Muscle of leg (tissue), 11 donors: ENCODE results near the gene GORASP1. TPM values are rescaled to one million over a fixed set of nuclear protein-coding genes. Genes with fewer than 3 reads are reported as not detected.

Experiments used
- DNase-seq: peaks from one replicate; pipeline ENCODE4 v3.0.0; 2013
- H3K27ac ChIP-seq: one replicate; pipeline ENCODE4 v1.5.1; 2013; ENCODE audit warnings: mild to moderate bottlenecking, low read length, control low read depth
- H3K27me3 ChIP-seq: one replicate; pipeline ENCODE4 v1.6.1; 2013; ENCODE audit warnings: low read length; ENCODE audit not compliant: control insufficient read depth, insufficient read depth
- H3K36me3 ChIP-seq: one replicate; pipeline ENCODE4 v1.6.1; 2013; ENCODE audit warnings: low read length; ENCODE audit not compliant: control insufficient read depth, insufficient read depth
- H3K4me1 ChIP-seq: one replicate; pipeline ENCODE4 v1.6.1; 2013; ENCODE audit warnings: low read length; ENCODE audit not compliant: control insufficient read depth, insufficient read depth
- H3K4me3 ChIP-seq: one replicate; pipeline ENCODE4 v1.5.1; 2013; ENCODE audit warnings: low read length, control low read depth
- H3K9me3 ChIP-seq: replicated peaks from 2 replicates; pipeline ENCODE4 v1.6.1; 2013; ENCODE audit warnings: low read depth, low read length; ENCODE audit not compliant: control insufficient read depth
- WGBS: methylation state at CpG from one replicate; pipeline ENCODE4 v1.1.5; 2013; ENCODE audit warnings: missing lambda C conversion rate; ENCODE audit not compliant: insufficient coverage; 5-methylcytosine and 5-hydroxymethylcytosine counted together
- polyA plus RNA-seq, 8 donors: library from polyadenylated mRNA; unstranded; fragments of 120-200 nt; gene quantifications; one replicate each; pipeline versions ENCODE4 v1.2.1 to v1.2.3, GENCODE V29; 2013; ENCODE audit warnings: inconsistent platforms in 1 of 8, low replicate concordance in 1 of 8; ENCODE audit not compliant: insufficient read length in 8 of 8, insufficient read depth in 1 of 8
- total RNA-seq: library from RNA; stranded (reverse); fragments of 120-200 nt; gene quantifications from one replicate; pipeline ENCODE4 v1.2.4, GENCODE V29; 2013

The GORASP1 gene
- total and polyA plus RNA-seq, 9 donors, result 28.8 to 41.8 (median 34.5) TPM

- H3K4me1 ChIP-seq, result peaks cover 26% of the 10 kb centered on the region
Observed at GRCh38 chr3:39102504-39103323, 4.7 kb downstream of the GORASP1 start.

GRCh38 chr3:39101022-39101689 is 6.3 kb downstream of the GORASP1 start:
- DNase-seq, result no peak
- no peaks in the 10 kb centered on the region for H3K9me3 ChIP-seq
- no peak overlapping the region for H3K27ac ChIP-seq
- peaks cover 23% of the 10 kb centered on the region for H3K4me1 ChIP-seq
- no CpG with 5 or more reads among the region's 5 CpGs for WGBS
- H3K36me3 ChIP-seq, result peaks cover 54% of the 10 kb centered on the region
- H3K27me3 ChIP-seq, result no peaks in the 10 kb centered on the region
- no peak overlapping the region for H3K4me3 ChIP-seq

More at GRCh38 chr3:39102504-39103323, 4.7 kb downstream of the GORASP1 start:
- no peaks in the 10 kb centered on the region for H3K9me3 ChIP-seq
- WGBS, result 98% methylated on average over 6 of the region's 8 CpGs
- peaks cover 43% of the 10 kb centered on the region for H3K36me3 ChIP-seq
- no peak overlapping the region for H3K27ac ChIP-seq
- H3K4me3 ChIP-seq, result no peak overlapping the region
- no peaks in the 10 kb centered on the region for H3K27me3 ChIP-seq
- DNase-seq, result no peak

- WGBS, result 92% methylated on average over 7 of the region's 9 CpGs
- H3K4me1 ChIP-seq, result peaks cover 17% of the 10 kb centered on the region
- H3K27me3 ChIP-seq, result no peaks in the 10 kb centered on the region
- peaks cover 58% of the 10 kb centered on the region for H3K36me3 ChIP-seq
- H3K9me3 ChIP-seq, result no peaks in the 10 kb centered on the region
- no peak overlapping the region for H3K27ac ChIP-seq
- no peak overlapping the region for H3K4me3 ChIP-seq
- DNase-seq, result no peak
Observed at GRCh38 chr3:39100500-39100886, 6.9 kb downstream of the GORASP1 start.

- H3K4me3 ChIP-seq, result no peak overlapping the region
- H3K4me1 ChIP-seq, result peaks cover 12% of the 10 kb centered on the region
- WGBS, result no CpG with 5 or more reads among the region's 2 CpGs
- H3K27me3 ChIP-seq, result no peaks in the 10 kb centered on the region
- H3K9me3 ChIP-seq, result no peaks in the 10 kb centered on the region
- H3K36me3 ChIP-seq, result peaks cover 62% of the 10 kb centered on the region
- DNase-seq, result no peak
- H3K27ac ChIP-seq, result no peak overlapping the region
Observed at GRCh38 chr3:39099738-39100499, 7.5 kb downstream of the GORASP1 start.

- WGBS, result 88% methylated on average over 1 of the region's 1 CpG
- no peaks in the 10 kb centered on the region for H3K27me3 ChIP-seq
- no peak for DNase-seq
- no peak overlapping the region for H3K4me3 ChIP-seq
- H3K4me1 ChIP-seq, result peaks cover 5% of the 10 kb centered on the region
- no peak overlapping the region for H3K27ac ChIP-seq
- H3K9me3 ChIP-seq, result no peaks in the 10 kb centered on the region
- H3K36me3 ChIP-seq, result peaks cover 68% of the 10 kb centered on the region
Observed at GRCh38 chr3:39099242-39099641, 8.2 kb downstream of the GORASP1 start.

- H3K27me3 ChIP-seq, result no peaks in the 10 kb centered on the region
- H3K4me3 ChIP-seq, result no peak overlapping the region
- no peak overlapping the region for H3K27ac ChIP-seq
- no peak for DNase-seq
- H3K9me3 ChIP-seq, result no peaks in the 10 kb centered on the region
- peaks cover 4% of the 10 kb centered on the region for H3K4me1 ChIP-seq
- WGBS, result 89% methylated on average over 8 of the region's 8 CpGs
- peaks cover 70% of the 10 kb centered on the region for H3K36me3 ChIP-seq
Observed at GRCh38 chr3:39098473-39099000, 8.9 kb downstream of the GORASP1 start.

- Histone ChIP-seq H3K4me1 (peaks cover 4% of the 10 kb centered on the region), H3K9me3 (no peaks in the 10 kb centered on the region), H3K27ac (no peak overlapping the region), H3K36me3 (peaks cover 72% of the 10 kb centered on the region), H3K4me3 (no peak overlapping the region), H3K27me3 (no peaks in the 10 kb centered on the region)
- WGBS, result 91% methylated on average over 4 of the region's 8 CpGs
- no peak for DNase-seq
Observed at GRCh38 chr3:39097716-39098472, 9.5 kb downstream of the GORASP1 start.

GRCh38 chr3:39096775-39097174 is 10.7 kb downstream of the GORASP1 start:
- no peaks in the 10 kb centered on the region for H3K9me3 ChIP-seq
- H3K27me3 ChIP-seq, result no peaks in the 10 kb centered on the region
- H3K27ac ChIP-seq, result no peak overlapping the region
- H3K4me3 ChIP-seq, result no peak overlapping the region
- no peak for DNase-seq
- no CpG with 5 or more reads among the region's 3 CpGs for WGBS
- H3K4me1 ChIP-seq, result peaks cover 4% of the 10 kb centered on the region
- H3K36me3 ChIP-seq, result peaks cover 80% of the 10 kb centered on the region

GRCh38 chr3:39095778-39096177 is 11.6 kb downstream of the GORASP1 start:
- 87% methylated on average over 3 of the region's 3 CpGs for WGBS
- no peaks in the 10 kb centered on the region for H3K27me3 ChIP-seq
- H3K27ac ChIP-seq, result no peak overlapping the region
- H3K4me3 ChIP-seq, result no peak overlapping the region
- H3K9me3 ChIP-seq, result no peaks in the 10 kb centered on the region
- H3K36me3 ChIP-seq, result peaks cover 82% of the 10 kb centered on the region
- peaks cover 4% of the 10 kb centered on the region for H3K4me1 ChIP-seq
- DNase-seq, result no peak
